WERI-Rb-1 (cell line): ENCODE measurements around the gene KCNK13.
A peak's percentile ranks its signal among the peaks of the same experiment; 100 is the strongest.

Experiments
- DNase-seq: peaks from one replicate; pipeline ENCODE4 v3.0.0-alpha.2; 2020
- H3K27ac ChIP-seq: fragments of 250-450 bp; sonication (Bioruptor Pico); 2 replicates; pipeline ENCODE4 v1.5.1; 2020; ENCODE audit warnings: mild to moderate bottlenecking, moderate library complexity
- H3K27me3 ChIP-seq: fragments of 250-450 bp; sonication (Bioruptor Pico); 2 replicates; pipeline ENCODE4 v1.5.1; 2021; ENCODE audit warnings: mild to moderate bottlenecking, low read depth, moderate library complexity; ENCODE audit not compliant: insufficient read depth, severe bottlenecking
- H3K36me3 ChIP-seq: fragments of 250-450 bp; sonication (Bioruptor Pico); 2 replicates; pipeline ENCODE4 v1.5.1; 2020; ENCODE audit warnings: mild to moderate bottlenecking, moderate library complexity
- H3K4me3 ChIP-seq: 2 replicates; pipeline ENCODE4 v1.5.1; 2011; ENCODE audit warnings: low read depth, mild to moderate bottlenecking, control low read depth, low read length
- H3K9me3 ChIP-seq: fragments of 250-450 bp; sonication (Bioruptor Pico); 2 replicates; pipeline ENCODE4 v1.5.1; 2021; ENCODE audit warnings: mild to moderate bottlenecking, moderate library complexity; ENCODE audit not compliant: severe bottlenecking
- CTCF ChIP-seq: IDR thresholded peaks from 2 replicates; pipeline ENCODE4 v1.5.1; 2011; ENCODE audit warnings: low read depth, mild to moderate bottlenecking, control low read depth, inconsistent platforms, low read length

The KCNK13 gene

GRCh38 chr14:90107789-90108188 is 46.0 kb downstream of the KCNK13 start:
- Histone ChIP-seq H3K4me3 (no peak overlapping the region), H3K27ac (no peak overlapping the region), H3K9me3 (no peaks in the 10 kb centered on the region), H3K27me3 (no peaks in the 10 kb centered on the region), H3K36me3 (no peaks in the 10 kb centered on the region)
- TF ChIP-seq CTCF: no peak
- no peak for DNase-seq

- no peaks in the 10 kb centered on the region for H3K9me3 ChIP-seq
- TF ChIP-seq CTCF: peak; percentile 65
- peak; percentile 32 for DNase-seq
- no peaks in the 10 kb centered on the region for H3K36me3 ChIP-seq
- H3K27me3 ChIP-seq: no peaks in the 10 kb centered on the region
- H3K27ac ChIP-seq: no peak overlapping the region
- no peak overlapping the region for H3K4me3 ChIP-seq
Observed at GRCh38 chr14:90109858-90110257, 48.1 kb downstream of the KCNK13 start.

- DNase-seq: no peak
- Histone ChIP-seq H3K9me3 (no peaks in the 10 kb centered on the region), H3K36me3 (no peaks in the 10 kb centered on the region), H3K27me3 (no peaks in the 10 kb centered on the region), H3K27ac (no peak overlapping the region), H3K4me3 (no peak overlapping the region)
- TF ChIP-seq CTCF: no peak
Observed at GRCh38 chr14:90111895-90112534, 50.2 kb downstream of the KCNK13 start.

- Histone ChIP-seq H3K9me3 (no peaks in the 10 kb centered on the region), H3K36me3 (no peaks in the 10 kb centered on the region), H3K27ac (no peak overlapping the region), H3K4me3 (no peak overlapping the region), H3K27me3 (no peaks in the 10 kb centered on the region)
- no peak for DNase-seq
- TF ChIP-seq CTCF: peak; percentile 47
Observed at GRCh38 chr14:90114554-90114953, 52.8 kb downstream of the KCNK13 start.

GRCh38 chr14:90115780-90116179 is 54.0 kb downstream of the KCNK13 start:
- H3K27me3 ChIP-seq: no peaks in the 10 kb centered on the region
- H3K9me3 ChIP-seq: no peaks in the 10 kb centered on the region
- H3K36me3 ChIP-seq: no peaks in the 10 kb centered on the region
- no peak overlapping the region for H3K4me3 ChIP-seq
- DNase-seq: no peak
- no peak overlapping the region for H3K27ac ChIP-seq
- TF ChIP-seq CTCF: no peak

GRCh38 chr14:90116444-90116843 is 54.6 kb downstream of the KCNK13 start:
- H3K27me3 ChIP-seq: no peaks in the 10 kb centered on the region
- H3K4me3 ChIP-seq: no peak overlapping the region
- TF ChIP-seq CTCF: no peak
- DNase-seq: no peak
- H3K36me3 ChIP-seq: no peaks in the 10 kb centered on the region
- no peaks in the 10 kb centered on the region for H3K9me3 ChIP-seq
- H3K27ac ChIP-seq: no peak overlapping the region
